GM10266 (cell line): ENCODE data around the gene PRKCA.
"Not testable (repeated sequence)": the region's sequence is repeated elsewhere in the genome, so short reads cannot be mapped to it uniquely, and the experiment has no call there.

Source experiments
- DNase-seq: peaks from one replicate; pipeline ENCODE4 v3.0.0; 2012; ENCODE audit errors: extremely low spot score
- CTCF ChIP-seq: IDR thresholded peaks from 2 replicates; pipeline ENCODE4 v1.5.1; 2012; ENCODE audit warnings: mild to moderate bottlenecking, low read depth; ENCODE audit not compliant: control insufficient read depth, insufficient read depth; ENCODE audit errors: missing control alignments

Gene PRKCA

GRCh38 chr17:66354472-66354871 is 52.1 kb downstream of the PRKCA start:
- no peak for TF ChIP-seq CTCF
- DNase-seq = no peak

- DNase-seq = no peak
- TF ChIP-seq CTCF = no peak
Observed at GRCh38 chr17:66354981-66355380, 52.6 kb downstream of the PRKCA start.

- no peak for TF ChIP-seq CTCF
Observed at GRCh38 chr17:66355510-66355909, 53.1 kb downstream of the PRKCA start.

GRCh38 chr17:66357037-66357436 is 54.6 kb downstream of the PRKCA start:
- DNase-seq = no peak
- TF ChIP-seq CTCF = no peak

More at GRCh38 chr17:66355510-66355909, 53.1 kb downstream of the PRKCA start:
- DNase-seq = no peak

GRCh38 chr17:66359351-66359750 is 56.9 kb downstream of the PRKCA start:
- TF ChIP-seq CTCF = no peak
- DNase-seq = no peak

GRCh38 chr17:66360961-66361565 is 58.6 kb downstream of the PRKCA start:
- not testable (repeated sequence) for DNase-seq

GRCh38 chr17:66364508-66364907 is 62.1 kb downstream of the PRKCA start:
- TF ChIP-seq CTCF = no peak
- peak; percentile 11 for DNase-seq

- no peak for DNase-seq
- no peak for TF ChIP-seq CTCF
Observed at GRCh38 chr17:66364990-66365490, 62.6 kb downstream of the PRKCA start.
